Ascending aorta (tissue), 2 donors: ENCODE results near the gene KRT35. TPM values are rescaled to one million over a fixed set of nuclear protein-coding genes. Genes with fewer than 3 reads are reported as not detected.

Experiments used
- DNase-seq, 2 donors: peaks; one replicate each; pipeline ENCODE4 v3.0.0-alpha.2; 2019; ENCODE audit warnings: low spot score in 2 of 2
- H3K27ac ChIP-seq, 2 donors: fragments of 200-600 bp; sonication (generic); one replicate each; pipeline ENCODE4 v1.5.1; 2016 to 2017; ENCODE audit warnings: mild to moderate bottlenecking in 1 of 2
- H3K27me3 ChIP-seq: fragments of 200-600 bp; sonication (generic); one replicate; pipeline ENCODE4 v1.5.1; 2017
- H3K36me3 ChIP-seq, 2 donors: fragments of 200-600 bp; sonication (generic); one replicate each; pipeline ENCODE4 v1.5.1; 2016
- H3K4me1 ChIP-seq, 2 donors: fragments of 200-600 bp; sonication (generic); one replicate each; pipeline ENCODE4 v1.5.1; 2016 to 2017; ENCODE audit warnings: mild to moderate bottlenecking in 1 of 2
- H3K4me3 ChIP-seq, 2 donors: fragments of 200-600 bp; sonication (generic); one replicate each; pipeline ENCODE4 v1.5.1; 2016 to 2017; ENCODE audit warnings: mild to moderate bottlenecking in 1 of 2
- H3K9me3 ChIP-seq, 2 donors: fragments of 200-600 bp; sonication (generic); one replicate each; pipeline ENCODE4 v1.5.1; 2016
- CTCF ChIP-seq, 3 experiments: fragments of 200-600 bp in 2 of 3; fragments of 450-650 bp in 1 of 3; sonication (generic) in 2 of 3; IDR thresholded peaks; one replicate each; pipeline ENCODE4 v1.5.1; 2016 to 2019; ENCODE audit warnings: antibody characterized with exemption in 3 of 3, mild to moderate bottlenecking in 1 of 3, moderate library complexity in 1 of 3
- intact Hi-C: fragments of 100-400 bp; cut with DNase I; formaldehyde crosslinking; loops from one replicate; pipeline ENCODE4 v1.15.1; 2023
- total RNA-seq: library from RNA; depleted of rRNA; stranded (reverse); fragments of >200 nt; gene quantifications from one replicate; pipeline ENCODE4 v1.1.0, GENCODE V29; 2016

The KRT35 gene
- total RNA-seq, 1 donor from 2014 or later: not detected

DNA sequence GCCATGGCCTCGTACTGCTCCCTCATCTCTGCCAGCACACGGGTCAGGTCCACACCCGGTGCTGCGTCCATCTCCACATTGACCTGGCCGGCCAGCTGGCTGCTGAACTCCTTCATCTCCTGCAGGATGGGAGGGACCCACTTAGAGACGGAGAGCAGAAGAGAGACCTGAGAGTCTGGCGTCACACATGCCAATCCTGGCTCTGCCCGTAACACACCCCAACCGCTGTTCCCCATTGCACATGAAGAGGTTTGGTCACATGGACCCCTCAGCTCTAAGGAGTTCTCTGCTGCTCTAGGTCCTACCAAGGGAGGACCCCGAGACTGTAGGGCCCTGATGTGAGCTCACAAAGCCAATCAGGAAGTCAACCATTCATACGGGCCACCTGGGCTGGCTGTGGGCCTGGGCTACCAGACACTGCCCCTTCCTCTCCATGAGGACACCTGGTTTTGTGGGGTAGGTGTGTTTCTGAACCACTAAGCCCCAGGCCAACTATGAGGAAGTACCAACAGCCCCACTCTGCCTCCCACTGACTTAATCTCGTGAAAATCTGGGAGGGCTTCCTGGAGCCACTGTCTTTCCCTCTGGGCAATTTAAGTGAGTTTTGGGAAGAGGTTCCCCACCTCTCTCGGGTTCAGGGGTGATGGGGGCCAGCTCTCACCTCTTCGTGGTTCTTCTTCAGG lies 35.3 kb upstream of the KRT35 start:
- Histone ChIP-seq H3K27ac (no peak overlapping the region), H3K4me3 (no peak overlapping the region), H3K4me1 (no peaks in the 10 kb centered on the region), H3K9me3 (no peaks in the 10 kb centered on the region), H3K36me3 (no peaks in the 10 kb centered on the region), H3K27me3 (no peaks in the 10 kb centered on the region)
- TF ChIP-seq CTCF (IDR thresholded peaks at IDR 0.05): no peak
- DNase-seq: no peak
- intact Hi-C loops: no loop called here

- Histone ChIP-seq H3K27me3 (no peaks in the 10 kb centered on the region), H3K4me3 (no peak overlapping the region), H3K4me1 (no peaks in the 10 kb centered on the region), H3K27ac (no peak overlapping the region), H3K36me3 (no peaks in the 10 kb centered on the region), H3K9me3 (no peaks in the 10 kb centered on the region)
- intact Hi-C loops: no loop called here
- DNase-seq: no peak
- TF ChIP-seq CTCF (IDR thresholded peaks at IDR 0.05): no peak
Measured at GRCh38 chr17:41513168-41513547, 32.2 kb upstream of the KRT35 start.

GRCh38 chr17:41512546-41513167 lies 31.7 kb upstream of the KRT35 start:
- H3K4me1 ChIP-seq: no peaks in the 10 kb centered on the region
- no peak for TF ChIP-seq CTCF (IDR thresholded peaks at IDR 0.05)
- DNase-seq: no peak
- H3K9me3 ChIP-seq: no peaks in the 10 kb centered on the region
- intact Hi-C loops: no loop called here
- no peaks in the 10 kb centered on the region for H3K27me3 ChIP-seq
- no peaks in the 10 kb centered on the region for H3K36me3 ChIP-seq
- H3K4me3 ChIP-seq: no peak overlapping the region
- H3K27ac ChIP-seq: no peak overlapping the region

GRCh38 chr17:41511716-41512115 lies 30.8 kb upstream of the KRT35 start:
- no peak overlapping the region for H3K27ac ChIP-seq
- H3K27me3 ChIP-seq: no peaks in the 10 kb centered on the region
- no peak for TF ChIP-seq CTCF (IDR thresholded peaks at IDR 0.05)
- no peaks in the 10 kb centered on the region for H3K9me3 ChIP-seq
- no peak for DNase-seq
- H3K4me3 ChIP-seq: no peak overlapping the region
- H3K4me1 ChIP-seq: no peaks in the 10 kb centered on the region
- intact Hi-C loops: no loop called here
- H3K36me3 ChIP-seq: no peaks in the 10 kb centered on the region

GRCh38 chr17:41511116-41511515 lies 30.2 kb upstream of the KRT35 start:
- H3K4me1 ChIP-seq: no peaks in the 10 kb centered on the region
- no peaks in the 10 kb centered on the region for H3K9me3 ChIP-seq
- TF ChIP-seq CTCF (IDR thresholded peaks at IDR 0.05): no peak
- H3K36me3 ChIP-seq: no peaks in the 10 kb centered on the region
- H3K27me3 ChIP-seq: no peaks in the 10 kb centered on the region
- no peak for DNase-seq
- intact Hi-C loops: no loop called here
- no peak overlapping the region for H3K27ac ChIP-seq
- no peak overlapping the region for H3K4me3 ChIP-seq
